Adrenal gland (tissue), 5 donors: ENCODE data around the gene OBSL1.

Source experiments
- CTCF ChIP-seq, 6 experiments: fragments of 450-650 bp in 4 of 6; fragments of 200-600 bp in 2 of 6; sonication (generic) in 1 of 6; IDR thresholded peaks; 1 replicate in 5 of 6; 2 replicates in 1 of 6; pipeline versions ENCODE4 v1.5.1 to v1.8.0; 2016 to 2021; ENCODE audit warnings: antibody characterized with exemption in 6 of 6, mild to moderate bottlenecking in 2 of 6, moderate library complexity in 1 of 6
- POLR2A ChIP-seq, 2 donors: fragments of 450-650 bp; IDR thresholded peaks; one replicate each; pipeline ENCODE4 v1.6.1; 2017; ENCODE audit warnings: antibody characterized with exemption in 2 of 2, mild to moderate bottlenecking in 2 of 2, moderate library complexity in 1 of 2
- donor health status: DM: no; HTN: no; CAD: no.

- no peak for TF ChIP-seq CTCF (IDR thresholded peaks at IDR 0.05)
- no peak for TF ChIP-seq POLR2A (IDR thresholded peaks at IDR 0.05)
Measured at GRCh38 chr2:219527472-219527871, 43.9 kb downstream of the OBSL1 start.
